HG02588 (cell line): ENCODE results near the gene MIF.

Source experiments
- ATAC-seq: cut with Tn5 transposase; IDR thresholded peaks from one replicate; pipeline ENCODE4 v1.9.1; 2021; ENCODE audit warnings: mild to moderate bottlenecking, moderate library complexity; ENCODE audit not compliant: unreplicated experiment

Gene MIF

DNA sequence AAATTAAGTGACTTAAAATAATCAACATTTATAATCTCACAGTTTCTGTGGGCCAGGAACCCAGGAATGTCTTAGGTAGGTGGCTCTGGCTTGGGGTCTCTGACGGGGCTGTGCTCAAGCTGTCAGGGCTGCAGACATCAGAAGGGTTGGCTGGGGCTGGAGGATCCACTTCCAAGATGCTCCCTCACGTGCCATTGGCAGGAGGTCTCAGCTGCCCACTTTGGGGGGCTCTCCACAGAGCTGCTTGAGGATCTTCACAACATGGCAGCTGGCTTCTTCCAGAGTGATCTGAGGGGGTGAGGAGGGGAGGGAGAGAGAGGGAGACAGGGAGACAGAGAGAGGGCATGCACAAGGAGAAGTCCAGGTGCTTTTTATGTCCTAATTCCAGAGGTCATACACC, 18.4 kb upstream of the MIF start:
- ATAC-seq = no peak

DNA sequence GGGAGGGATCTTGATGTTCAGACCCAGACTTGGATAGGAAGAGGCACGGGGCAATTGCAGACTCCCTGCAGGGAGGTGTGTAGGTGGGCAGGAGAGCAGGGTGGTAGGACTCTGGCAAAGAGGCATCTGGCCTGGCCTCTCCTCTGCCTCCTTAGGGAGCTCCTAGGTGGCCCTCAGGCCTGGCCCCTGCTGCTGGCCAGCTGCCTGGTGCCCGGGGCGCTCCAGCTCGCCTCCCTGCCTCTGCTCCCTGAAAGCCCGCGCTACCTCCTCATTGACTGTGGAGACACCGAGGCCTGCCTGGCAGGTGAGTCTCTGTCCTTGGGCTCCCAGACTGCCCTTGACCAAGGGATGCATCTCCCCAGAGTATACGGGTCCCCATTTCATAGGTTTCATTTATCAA, 16.6 kb upstream of the MIF start:
- ATAC-seq = no peak

DNA sequence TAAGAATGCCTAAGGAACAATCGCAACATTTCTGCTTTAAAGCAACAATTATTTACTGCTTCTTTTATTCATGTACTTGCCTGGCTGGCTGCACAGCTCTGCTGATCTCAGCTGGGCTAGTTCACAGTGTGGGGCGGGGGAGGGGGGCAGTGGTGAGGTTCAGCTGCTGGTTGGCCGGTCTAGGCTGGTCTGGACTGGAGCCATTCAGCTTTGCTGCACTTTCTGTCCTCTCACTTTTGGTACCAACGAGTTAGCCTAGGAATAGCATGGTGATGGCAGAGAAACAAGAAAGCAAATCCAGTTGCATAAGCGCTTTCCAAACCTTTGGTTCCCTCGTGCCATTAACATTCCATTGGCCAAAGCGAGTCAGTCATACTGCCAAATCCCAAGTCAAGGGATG, 16.0 kb upstream of the MIF start:
- no peak for ATAC-seq

DNA sequence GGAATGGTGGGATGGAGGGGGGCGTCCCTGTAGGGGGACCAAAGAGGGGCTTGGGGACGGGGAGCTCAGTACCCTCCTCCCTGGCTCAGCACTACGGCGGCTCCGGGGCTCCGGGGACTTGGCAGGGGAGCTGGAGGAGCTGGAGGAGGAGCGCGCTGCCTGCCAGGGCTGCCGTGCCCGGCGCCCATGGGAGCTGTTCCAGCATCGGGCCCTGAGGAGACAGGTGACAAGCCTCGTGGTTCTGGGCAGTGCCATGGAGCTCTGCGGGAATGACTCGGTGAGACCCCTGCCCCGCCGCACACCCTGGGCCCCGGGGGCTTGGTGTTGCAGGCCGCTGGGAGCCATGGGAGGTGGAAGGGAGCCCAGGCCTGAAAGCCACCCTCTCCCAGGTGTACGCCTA, 11.8 kb upstream of the MIF start:
- no peak for ATAC-seq

DNA sequence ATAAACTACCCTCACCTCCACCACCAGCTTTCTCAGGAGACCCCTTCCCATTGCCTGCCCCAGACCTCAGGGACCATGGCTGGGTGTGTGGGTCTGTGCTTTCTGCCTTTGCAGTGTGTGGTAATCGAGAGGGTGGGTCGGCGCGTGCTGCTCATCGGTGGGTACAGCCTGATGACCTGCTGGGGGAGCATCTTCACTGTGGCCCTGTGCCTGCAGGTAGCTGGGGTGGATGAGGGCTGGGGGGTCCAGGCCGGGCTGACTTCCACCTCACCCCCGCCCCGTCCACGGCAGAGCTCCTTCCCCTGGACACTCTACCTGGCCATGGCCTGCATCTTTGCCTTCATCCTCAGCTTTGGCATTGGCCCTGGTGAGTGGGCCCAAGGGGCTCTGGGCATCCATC, 10.5 kb upstream of the MIF start:
- no peak for ATAC-seq

DNA sequence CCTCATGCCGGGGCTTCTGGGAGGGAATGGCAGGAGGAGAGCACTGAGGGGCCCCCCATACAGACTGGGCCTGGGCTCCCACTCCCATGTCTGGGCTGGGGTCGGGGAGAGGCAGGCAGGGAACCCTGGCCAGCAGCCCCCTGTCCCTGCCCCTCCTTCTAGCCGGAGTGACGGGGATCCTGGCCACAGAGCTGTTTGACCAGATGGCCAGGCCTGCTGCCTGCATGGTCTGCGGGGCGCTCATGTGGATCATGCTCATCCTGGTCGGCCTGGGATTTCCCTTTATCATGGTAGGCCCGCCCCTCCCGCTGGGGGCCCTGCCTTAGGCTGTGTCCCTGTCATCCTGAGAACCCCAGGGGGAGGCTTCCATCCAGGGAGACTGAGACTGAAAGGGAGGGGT, 10.0 kb upstream of the MIF start:
- no peak for ATAC-seq

DNA sequence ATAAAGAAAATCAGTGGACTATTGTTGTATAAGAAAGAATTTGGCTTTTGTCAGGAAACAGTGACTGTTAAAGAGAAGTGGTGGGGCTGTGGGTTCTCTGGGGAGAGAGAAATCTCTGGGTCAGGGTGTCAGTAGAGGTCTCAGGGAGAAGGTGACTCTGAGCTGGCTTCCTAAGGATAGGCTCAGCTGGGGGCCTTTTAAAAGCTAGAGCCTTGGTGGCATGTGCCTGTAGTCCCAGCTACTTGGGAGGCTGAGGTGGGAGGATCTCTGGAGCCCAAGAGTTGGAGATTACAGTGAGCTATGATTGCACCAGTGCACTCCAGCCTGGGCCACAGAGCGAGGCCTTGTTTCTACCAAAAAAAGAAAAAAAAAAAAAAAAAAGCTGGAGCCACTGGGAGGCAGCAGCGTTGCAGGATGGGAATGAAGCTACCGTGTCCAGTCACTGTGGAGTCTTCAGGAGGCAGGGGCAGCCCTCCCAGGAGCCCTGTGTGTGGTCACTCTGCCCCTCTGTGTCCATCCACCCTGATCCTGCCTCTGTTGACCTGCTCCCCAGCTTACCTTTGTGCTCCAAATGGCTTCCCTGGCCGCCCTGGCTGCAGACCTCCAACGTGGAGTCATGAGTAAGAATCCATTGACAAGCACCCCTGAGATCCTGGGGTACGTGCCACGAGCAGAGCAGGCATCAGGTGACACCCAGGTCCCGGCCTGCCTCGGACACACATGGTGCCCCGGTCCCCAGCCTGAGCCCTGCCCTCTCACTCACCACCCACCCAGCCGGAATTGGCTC, 5.4 kb upstream of the MIF start:
- no peak for ATAC-seq

DNA sequence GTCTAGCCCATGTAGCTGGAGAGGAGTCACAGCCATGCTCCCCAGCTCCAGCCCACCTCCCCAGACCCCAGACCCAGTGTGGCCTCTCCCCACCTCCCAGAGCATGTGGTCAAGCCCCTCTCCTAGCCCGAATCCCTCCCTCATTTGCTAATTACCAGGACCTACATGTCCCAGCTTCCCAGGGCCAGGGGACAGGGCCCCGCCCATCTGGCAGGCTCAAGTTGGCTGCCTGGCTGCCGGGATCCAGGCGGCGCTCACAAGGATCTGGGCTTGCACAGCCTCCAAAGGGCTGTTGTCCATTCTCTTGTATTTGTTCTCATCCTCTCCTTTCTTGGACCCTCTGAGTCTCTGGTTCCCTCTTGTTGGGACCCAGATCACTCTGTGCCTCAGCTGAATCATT, 4.6 kb upstream of the MIF start:
- ATAC-seq = no peak

DNA sequence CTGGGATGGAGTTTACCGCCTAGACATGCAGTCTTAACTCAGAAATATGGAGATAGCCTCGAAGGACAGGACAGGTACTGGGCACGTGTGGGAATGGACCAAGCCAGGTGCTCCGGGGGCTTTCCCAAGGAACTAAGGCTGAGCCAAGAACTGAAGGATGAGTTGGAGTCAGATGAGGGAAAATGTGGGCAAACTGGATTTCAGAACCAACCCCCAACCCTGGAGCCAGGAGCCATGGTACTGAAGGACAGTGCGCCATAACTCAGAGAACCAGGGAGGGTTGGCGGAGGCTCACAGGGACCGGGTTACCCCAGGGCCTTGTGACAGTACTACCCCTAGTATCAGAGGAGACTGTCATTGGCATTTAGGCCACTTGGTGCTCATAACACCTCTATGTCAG, 2.5 kb upstream of the MIF start:
- ATAC-seq = no peak

DNA sequence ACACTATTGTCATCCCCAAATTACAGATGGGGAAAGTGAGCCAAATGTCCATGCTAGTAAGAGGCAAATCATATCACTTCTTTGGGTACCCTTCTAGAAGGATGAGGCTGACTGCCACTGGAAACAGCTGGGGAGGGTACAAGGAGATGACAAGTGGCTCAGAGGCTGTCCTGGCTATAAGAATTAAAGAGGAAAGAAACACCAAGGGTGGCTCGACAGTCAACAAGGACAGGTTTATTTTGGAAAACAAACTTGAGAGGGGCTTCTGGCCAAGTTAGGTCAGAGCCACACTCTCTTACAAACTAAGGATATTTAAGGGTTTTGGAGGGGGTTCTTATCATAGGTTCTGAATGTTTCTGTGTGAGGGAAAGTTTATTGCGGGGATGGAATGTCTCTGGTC, 2.1 kb upstream of the MIF start:
- no peak for ATAC-seq

DNA sequence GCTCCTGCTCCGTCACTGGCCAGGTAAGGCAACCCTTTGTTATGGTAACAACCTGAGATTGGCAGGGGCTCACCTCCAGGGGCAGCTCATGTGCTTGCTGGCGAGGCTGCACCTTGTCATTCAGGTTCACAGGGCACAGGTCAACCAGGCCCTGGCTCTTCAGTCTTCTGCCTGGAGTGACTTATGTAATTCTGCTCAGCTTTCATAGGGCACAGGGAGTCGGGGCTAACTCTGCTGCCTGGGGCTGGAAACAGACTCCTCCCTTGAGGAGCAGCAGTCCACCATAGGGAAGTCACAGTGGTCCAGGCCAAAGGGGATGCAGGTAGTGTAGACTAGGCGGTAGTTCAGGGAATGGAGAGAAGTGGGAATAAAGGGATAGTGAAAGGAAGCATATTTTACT, 1.5 kb upstream of the MIF start:
- no peak for ATAC-seq

DNA sequence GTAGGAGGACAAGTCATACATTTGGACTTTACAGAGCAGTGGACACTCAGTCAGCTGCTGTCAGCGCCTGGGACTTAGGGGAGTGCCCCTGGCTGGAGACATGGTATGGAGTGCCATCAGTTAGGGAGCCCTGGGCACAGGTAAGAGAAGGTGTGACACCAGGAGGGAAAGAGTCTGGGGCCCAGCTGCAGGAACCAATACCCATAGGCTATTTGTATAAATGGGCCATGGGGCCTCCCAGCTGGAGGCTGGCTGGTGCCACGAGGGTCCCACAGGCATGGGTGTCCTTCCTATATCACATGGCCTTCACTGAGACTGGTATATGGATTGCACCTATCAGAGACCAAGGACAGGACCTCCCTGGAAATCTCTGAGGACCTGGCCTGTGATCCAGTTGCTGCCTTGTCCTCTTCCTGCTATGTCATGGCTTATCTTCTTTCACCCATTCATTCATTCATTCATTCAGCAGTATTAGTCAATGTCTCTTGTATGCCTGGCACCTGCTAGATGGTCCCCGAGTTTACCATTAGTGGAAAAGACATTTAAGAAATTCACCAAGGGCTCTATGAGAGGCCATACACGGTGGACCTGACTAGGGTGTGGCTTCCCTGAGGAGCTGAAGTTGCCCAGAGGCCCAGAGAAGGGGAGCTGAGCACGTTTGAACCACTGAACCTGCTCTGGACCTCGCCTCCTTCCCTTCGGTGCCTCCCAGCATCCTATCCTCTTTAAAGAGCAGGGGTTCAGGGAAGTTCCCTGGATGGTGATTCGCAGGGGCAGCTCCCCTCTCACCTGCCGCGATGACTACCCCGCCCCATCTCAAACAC, 850 bp upstream of the MIF start:
- no peak for ATAC-seq

DNA sequence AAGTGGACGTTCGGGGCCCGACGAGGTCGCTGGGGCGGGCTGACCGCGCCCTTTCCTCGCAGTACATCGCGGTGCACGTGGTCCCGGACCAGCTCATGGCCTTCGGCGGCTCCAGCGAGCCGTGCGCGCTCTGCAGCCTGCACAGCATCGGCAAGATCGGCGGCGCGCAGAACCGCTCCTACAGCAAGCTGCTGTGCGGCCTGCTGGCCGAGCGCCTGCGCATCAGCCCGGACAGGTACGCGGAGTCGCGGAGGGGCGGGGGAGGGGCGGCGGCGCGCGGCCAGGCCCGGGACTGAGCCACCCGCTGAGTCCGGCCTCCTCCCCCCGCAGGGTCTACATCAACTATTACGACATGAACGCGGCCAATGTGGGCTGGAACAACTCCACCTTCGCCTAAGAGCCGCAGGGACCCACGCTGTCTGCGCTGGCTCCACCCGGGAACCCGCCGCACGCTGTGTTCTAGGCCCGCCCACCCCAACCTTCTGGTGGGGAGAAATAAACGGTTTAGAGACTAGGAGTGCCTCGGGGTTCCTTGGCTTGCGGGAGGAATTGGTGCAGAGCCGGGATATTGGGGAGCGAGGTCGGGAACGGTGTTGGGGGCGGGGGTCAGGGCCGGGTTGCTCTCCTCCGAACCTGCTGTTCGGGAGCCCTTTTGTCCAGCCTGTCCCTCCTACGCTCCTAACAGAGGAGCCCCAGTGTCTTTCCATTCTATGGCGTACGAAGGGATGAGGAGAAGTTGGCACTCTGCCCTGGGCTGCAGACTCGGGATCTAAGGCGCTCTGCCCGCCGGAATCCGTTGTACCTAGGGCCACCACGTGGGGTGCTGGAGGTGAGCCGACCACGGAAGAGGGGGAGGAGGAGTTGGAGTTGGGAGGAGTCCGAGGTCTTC, 771 bp downstream of the MIF start:
- ATAC-seq = peak; percentile 17

DNA sequence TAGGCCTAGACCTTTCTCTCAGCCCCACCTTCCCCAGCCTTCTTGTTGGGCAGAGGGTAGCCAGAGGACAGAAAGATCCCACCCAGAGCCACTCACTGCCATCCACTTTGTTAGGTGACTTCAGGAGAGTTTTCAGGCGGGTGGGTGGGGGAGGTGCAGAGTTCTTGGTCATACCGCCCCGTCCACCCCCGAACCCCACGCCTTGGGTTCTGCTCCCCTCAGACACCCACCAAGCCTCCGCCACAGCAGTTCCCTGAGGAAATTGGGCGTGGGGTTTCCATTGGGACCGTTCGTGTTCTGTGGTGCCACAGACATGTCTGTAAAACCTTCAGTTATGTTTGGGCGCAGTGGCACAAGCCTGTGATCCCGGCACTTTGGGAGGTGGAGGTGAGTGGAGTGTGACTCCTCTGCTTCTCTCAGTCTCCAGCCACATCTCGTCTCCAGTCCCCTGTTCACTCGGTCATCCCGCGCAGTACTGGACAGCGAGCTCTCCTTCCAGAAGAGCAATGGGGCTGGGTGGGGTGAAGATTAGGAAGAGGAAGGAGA, 1.5 kb downstream of the MIF start:
- ATAC-seq = no peak

DNA sequence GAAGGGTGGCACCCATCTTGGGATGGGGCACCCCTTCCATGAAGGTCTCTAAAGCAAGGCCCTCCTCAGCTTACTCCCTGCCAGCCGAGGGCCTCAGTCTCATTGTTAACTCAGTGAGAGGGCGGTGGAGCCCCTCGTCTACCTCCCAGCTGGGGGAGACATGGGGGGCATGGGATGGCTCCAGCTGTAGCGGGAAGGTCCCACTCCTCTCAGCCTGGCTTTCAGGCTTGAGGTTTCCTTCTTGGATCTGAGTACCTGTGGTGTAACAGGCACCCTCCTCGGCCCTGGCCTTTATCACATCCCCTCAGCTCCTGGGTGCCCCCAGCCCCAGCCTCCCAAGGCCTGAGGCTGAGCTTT, 2.0 kb downstream of the MIF start:
- ATAC-seq = no peak

DNA sequence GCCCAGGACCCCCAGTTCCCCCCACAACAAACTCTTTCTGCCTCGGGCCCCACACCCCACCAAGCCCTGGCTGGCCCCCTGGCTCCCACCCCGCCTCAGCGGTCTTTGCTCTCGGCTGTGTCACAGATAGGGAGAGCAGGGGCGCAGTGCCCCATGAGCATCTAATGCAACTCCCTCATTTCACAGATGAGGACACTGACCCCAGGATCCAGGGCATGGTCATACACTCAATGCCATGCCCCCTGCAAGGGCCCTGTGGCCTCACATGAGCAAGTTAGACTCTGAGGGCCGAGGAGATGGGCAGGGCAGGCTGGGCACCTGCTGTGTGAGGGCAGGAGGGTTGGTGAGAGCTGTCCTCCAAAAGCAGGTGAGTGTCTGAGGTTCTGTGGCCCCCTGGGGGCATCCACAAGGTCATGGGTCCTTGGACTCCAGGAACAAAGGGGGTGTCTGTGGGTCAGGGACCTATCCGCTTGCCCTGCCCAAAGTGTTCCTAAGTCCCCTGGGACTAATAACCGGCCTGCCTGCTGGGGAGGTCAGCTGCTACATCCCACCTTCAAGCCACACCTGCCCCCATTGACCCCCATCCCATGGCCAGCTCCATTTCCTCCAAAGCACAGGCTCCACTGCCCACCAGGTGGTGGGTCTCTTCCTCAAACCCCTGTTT, 2.5 kb downstream of the MIF start:
- ATAC-seq = no peak

DNA sequence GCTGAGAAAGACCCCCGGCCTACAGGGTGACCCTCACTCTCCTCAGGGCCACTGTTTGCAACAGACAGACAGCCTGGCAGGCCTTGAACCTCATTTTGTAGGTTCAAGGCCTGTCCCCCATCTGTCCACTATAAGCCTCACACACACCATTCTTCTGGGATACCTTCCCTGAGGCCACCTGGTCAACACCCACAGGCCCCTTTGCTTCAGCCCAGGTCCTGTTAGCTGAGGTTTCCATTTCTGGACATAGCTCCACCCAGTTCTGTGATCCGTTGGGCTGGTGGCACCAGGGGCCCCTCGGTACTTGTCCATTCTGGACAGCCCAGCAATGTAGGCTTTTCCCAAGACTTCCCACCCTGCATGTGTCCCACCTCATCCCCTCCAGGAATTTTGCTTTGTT, 3.1 kb downstream of the MIF start:
- no peak for ATAC-seq

DNA sequence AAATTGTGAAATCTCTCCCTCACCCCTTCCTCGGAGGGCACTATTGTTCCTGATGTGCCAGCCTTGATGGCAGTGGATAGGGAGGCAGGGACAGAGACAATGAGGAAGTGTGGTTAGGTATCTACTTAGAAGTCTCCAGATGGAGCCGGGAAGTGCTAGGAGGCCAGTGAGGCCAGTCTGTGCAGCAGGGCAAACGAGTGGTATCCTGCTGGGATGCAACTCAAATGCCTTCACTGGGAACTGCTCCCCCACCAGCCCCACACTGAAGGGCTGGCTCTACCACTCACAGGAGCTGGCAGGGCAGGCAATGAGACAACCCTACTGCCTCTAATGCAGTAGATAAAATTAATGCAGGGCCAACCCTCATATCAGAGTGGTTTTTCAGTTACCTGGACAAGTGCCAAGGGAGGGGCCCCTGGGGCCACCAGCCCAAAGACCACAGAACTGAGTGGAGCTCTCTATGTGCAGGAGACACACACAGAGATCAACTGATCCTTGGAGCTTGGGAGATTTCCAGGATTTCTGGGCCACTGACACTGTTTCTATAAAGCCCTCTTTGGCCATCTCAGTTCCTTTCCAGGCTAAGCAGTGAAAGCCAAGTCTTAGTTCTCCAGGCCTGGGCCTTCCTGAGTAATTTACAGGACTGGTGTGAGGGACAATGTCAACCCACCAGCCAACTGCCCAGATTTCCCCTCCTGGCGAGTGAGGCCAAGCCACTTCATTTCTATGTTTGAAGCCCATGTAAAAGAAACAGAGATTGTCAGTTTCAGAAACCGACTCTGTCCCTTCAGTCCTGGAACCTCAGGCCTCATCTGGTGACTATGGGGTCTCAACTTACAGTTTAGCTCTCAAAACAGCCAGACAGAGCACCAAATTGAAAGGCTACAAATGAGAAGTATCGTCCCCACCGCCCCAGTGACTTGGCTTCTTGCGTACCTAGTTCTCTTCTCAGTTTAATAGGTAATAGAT, 4.1 kb downstream of the MIF start:
- no peak for ATAC-seq

DNA sequence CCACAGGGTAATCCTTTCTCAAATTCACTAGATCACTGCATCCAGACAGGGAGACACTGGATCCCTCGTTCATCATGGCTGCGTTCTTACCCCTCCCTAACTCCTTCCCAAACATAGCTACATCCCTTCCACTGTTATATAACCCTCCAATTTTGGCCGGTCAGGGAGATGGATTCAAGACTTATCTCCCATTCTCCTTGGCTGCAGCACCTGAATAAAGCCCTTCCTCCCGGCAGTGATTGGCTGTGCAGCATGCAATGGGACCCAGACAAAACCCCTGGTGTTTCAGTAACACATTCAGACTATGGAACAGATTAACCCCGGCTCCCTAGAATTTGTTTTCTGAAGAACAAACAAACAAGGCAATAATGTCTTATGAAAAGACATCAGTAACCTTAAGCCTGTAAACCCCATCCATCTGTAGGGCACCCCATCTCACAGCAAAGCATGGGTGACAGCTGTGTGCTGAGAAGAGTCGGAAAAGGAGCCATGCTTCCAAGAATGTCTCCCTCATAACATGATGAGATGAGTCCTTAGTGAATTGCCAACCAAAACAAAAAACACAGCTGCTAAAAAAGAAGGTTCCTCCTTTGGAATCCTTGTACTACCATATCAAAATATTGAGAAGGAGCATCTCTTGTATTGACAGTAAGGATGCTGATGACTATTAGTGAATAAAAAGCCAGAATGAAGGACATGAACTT, 5.0 kb downstream of the MIF start:
- ATAC-seq = no peak
